Hepatocyte (in vitro differentiated cells): ENCODE results near the gene TRIM32. TPM values are rescaled to one million over a fixed set of nuclear protein-coding genes. Genes with fewer than 3 reads are reported as not detected.

Source experiments
- DNase-seq: peaks from one replicate; pipeline ENCODE4 v3.0.0-alpha.2; 2016; ENCODE audit warnings: low spot score
- H2AFZ ChIP-seq: fragments of 200-600 bp; sonication (generic); 2 replicates; pipeline ENCODE4 v1.6.0; 2016; ENCODE audit warnings: antibody characterized with exemption, mild to moderate bottlenecking
- H3K27ac ChIP-seq: fragments of 200-600 bp; sonication (generic); 2 replicates; pipeline ENCODE4 v1.5.1; 2016; ENCODE audit warnings: mild to moderate bottlenecking
- H3K27me3 ChIP-seq: fragments of 200-600 bp; sonication (generic); 2 replicates; pipeline ENCODE4 v1.6.1; 2016
- H3K36me3 ChIP-seq: fragments of 200-600 bp; sonication (generic); replicated peaks from 2 replicates; pipeline ENCODE4 v1.5.1; 2016; ENCODE audit warnings: low read depth; ENCODE audit not compliant: insufficient read depth
- H3K4me1 ChIP-seq: fragments of 200-600 bp; sonication (generic); 2 replicates; pipeline ENCODE4 v1.5.1; 2016; ENCODE audit warnings: mild to moderate bottlenecking, moderate library complexity; ENCODE audit not compliant: insufficient read depth
- H3K4me2 ChIP-seq: fragments of 200-600 bp; sonication (generic); 2 replicates; pipeline ENCODE4 v1.6.0; 2016
- H3K4me3 ChIP-seq: fragments of 200-600 bp; sonication (generic); 2 replicates; pipeline ENCODE4 v1.5.1; 2016; ENCODE audit warnings: mild to moderate bottlenecking
- H3K79me2 ChIP-seq: fragments of 200-600 bp; sonication (generic); 2 replicates; pipeline ENCODE4 v1.6.0; 2017; ENCODE audit warnings: mild to moderate bottlenecking
- H3K9me2 ChIP-seq: fragments of 200-600 bp; sonication (generic); replicated peaks from 2 replicates; pipeline ENCODE4 v1.6.0; 2017; ENCODE audit warnings: mild to moderate bottlenecking; ENCODE audit not compliant: insufficient read depth
- H3K9me3 ChIP-seq: fragments of 200-600 bp; sonication (generic); 2 replicates; pipeline ENCODE4 v1.5.1; 2016; ENCODE audit warnings: low read depth, mild to moderate bottlenecking
- H4K20me1 ChIP-seq: fragments of 200-600 bp; sonication (generic); 2 replicates; pipeline ENCODE4 v1.6.0; 2016; ENCODE audit warnings: mild to moderate bottlenecking; ENCODE audit not compliant: insufficient read depth, poor library complexity, severe bottlenecking
- EZH2 ChIP-seq: fragments of 200-600 bp; sonication (generic); IDR thresholded peaks from 2 replicates; pipeline ENCODE4 v1.6.1; 2016; ENCODE audit warnings: antibody characterized with exemption, mild to moderate bottlenecking, borderline replicate concordance
- EZH2phosphoT487 ChIP-seq: fragments of 200-600 bp; sonication (generic); IDR thresholded peaks from one replicate; pipeline ENCODE4 v1.6.1; 2018; ENCODE audit warnings: antibody characterized with exemption, mild to moderate bottlenecking, low read depth, moderate library complexity; ENCODE audit not compliant: unreplicated experiment, severe bottlenecking
- WGBS: methylation state at CpG from one replicate; pipeline ENCODE4 v1.1.6; 2016; ENCODE audit warnings: low lambda C conversion rate; ENCODE audit errors: missing lambda C conversion rate; 5-methylcytosine and 5-hydroxymethylcytosine counted together
- polyA plus RNA-seq: library from polyadenylated mRNA; unstranded; fragments of >200 nt; fragmentation: Nextera tagmentation; extraction: Ambion mirVana; gene quantifications from 2 replicates; pipeline ENCODE4 v1.2.1, GENCODE V29; 2016
- total RNA-seq: library from RNA; depleted of rRNA; stranded (reverse); fragments of >200 nt; gene quantifications from 2 replicates; pipeline ENCODE4 v1.2.3, GENCODE V29; 2014
- TF ChIP-seq, protein P1 (sequence below): fragments of 200-600 bp; sonication (generic); IDR thresholded peaks from 2 replicates; pipeline ENCODE4 v1.5.1; 2016; ENCODE audit warnings: antibody characterized with exemption, mild to moderate bottlenecking; ENCODE audit not compliant: poor library complexity

TRIM32 gene
- total and polyA plus RNA-seq, 2 experiments from 2014 or later = 21.0 to 30.8 TPM

DNA sequence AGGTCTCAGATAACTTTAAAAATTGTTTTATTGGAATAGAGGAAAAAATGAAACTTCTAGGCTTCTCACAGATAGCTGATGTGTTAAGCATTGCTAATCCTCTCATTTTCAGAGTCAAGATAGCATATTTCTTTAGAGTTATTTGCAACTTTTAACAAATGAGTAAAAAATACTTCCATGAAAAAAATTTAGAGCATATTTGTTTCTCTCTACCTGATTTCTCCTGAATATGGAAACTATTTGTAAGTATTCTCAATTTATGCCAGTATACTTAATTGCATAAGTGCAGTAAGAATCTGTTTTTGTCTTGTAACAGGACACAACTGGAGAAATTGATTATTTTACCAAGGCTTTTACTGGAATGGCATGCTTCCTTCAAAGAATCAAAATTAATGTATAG lies 3.6 kb upstream of the TRIM32 start:
- Histone ChIP-seq H2AFZ (no peak overlapping the region), H3K4me2 (no peak overlapping the region), H3K9me3 (no peaks in the 10 kb centered on the region), H3K9me2 (no peaks in the 10 kb centered on the region), H3K79me2 (peaks cover 12% of the 10 kb centered on the region), H3K36me3 (no peaks in the 10 kb centered on the region), H3K4me1 (peaks cover 10% of the 10 kb centered on the region), H3K27me3 (no peaks in the 10 kb centered on the region), H3K4me3 (no peak overlapping the region), H3K27ac (no peak overlapping the region), H4K20me1 (no peaks in the 10 kb centered on the region)
- no peak for TF ChIP-seq EZH2
- no peak for TF ChIP-seq EZH2phosphoT487
- TF ChIP-seq, protein P1, sequence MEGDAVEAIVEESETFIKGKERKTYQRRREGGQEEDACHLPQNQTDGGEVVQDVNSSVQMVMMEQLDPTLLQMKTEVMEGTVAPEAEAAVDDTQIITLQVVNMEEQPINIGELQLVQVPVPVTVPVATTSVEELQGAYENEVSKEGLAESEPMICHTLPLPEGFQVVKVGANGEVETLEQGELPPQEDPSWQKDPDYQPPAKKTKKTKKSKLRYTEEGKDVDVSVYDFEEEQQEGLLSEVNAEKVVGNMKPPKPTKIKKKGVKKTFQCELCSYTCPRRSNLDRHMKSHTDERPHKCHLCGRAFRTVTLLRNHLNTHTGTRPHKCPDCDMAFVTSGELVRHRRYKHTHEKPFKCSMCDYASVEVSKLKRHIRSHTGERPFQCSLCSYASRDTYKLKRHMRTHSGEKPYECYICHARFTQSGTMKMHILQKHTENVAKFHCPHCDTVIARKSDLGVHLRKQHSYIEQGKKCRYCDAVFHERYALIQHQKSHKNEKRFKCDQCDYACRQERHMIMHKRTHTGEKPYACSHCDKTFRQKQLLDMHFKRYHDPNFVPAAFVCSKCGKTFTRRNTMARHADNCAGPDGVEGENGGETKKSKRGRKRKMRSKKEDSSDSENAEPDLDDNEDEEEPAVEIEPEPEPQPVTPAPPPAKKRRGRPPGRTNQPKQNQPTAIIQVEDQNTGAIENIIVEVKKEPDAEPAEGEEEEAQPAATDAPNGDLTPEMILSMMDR = no peak
- DNase-seq = no peak

DNA sequence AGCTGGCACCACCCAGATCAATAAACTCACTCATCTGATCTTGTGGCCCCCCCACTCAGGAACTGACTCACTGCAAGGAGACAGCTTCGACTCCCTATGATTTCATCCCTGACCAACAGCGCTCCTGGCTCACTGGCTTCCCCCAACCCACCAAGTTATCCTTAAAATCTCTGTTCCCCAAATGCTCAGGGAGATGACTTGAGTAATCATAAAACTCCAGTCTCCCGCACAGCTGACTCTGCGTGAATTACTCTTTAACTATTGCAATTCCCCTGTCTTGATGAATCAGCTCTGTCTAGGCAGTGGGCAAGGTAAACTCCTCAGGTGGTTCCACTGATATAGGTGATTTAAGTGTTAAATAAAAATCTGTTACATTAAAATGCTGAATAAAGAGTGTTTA lies 1.9 kb upstream of the TRIM32 start:
- no peaks in the 10 kb centered on the region for H3K27me3 ChIP-seq
- H4K20me1 ChIP-seq = peaks cover 6% of the 10 kb centered on the region
- no peaks in the 10 kb centered on the region for H3K36me3 ChIP-seq
- peaks cover 28% of the 10 kb centered on the region for H3K79me2 ChIP-seq
- H3K9me2 ChIP-seq = no peaks in the 10 kb centered on the region
- no peak overlapping the region for H2AFZ ChIP-seq
- WGBS = 68% methylated on average over 4 of the region's 4 CpGs
- TF ChIP-seq EZH2phosphoT487 (no peak), EZH2 (no peak)
- TF ChIP-seq, protein P1 = no peak
- no peak overlapping the region for H3K4me3 ChIP-seq
- DNase-seq = no peak
- H3K4me1 ChIP-seq = peaks cover 16% of the 10 kb centered on the region
- no peak overlapping the region for H3K4me2 ChIP-seq
- H3K9me3 ChIP-seq = no peaks in the 10 kb centered on the region
- no peak overlapping the region for H3K27ac ChIP-seq

DNA sequence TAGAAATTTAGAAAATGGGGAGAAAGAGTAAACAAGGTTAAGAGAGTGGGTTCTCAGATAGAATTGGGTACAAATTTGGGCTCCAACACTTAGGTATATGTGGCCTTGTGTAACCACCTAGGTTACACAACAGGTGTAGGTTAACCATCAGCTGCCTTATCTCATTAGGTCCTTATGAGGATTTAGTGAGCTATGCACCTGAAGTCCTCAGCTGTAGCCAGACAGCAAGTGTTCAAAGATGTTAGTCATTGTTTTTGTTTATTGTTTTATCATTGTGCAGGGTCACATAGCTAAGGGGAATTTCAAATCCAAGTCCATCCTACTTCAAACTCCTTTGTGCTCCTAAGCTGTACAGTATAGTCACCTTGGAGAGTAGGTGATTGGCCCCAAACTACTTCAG lies 970 bp upstream of the TRIM32 start:
- no peaks in the 10 kb centered on the region for H3K27me3 ChIP-seq
- TF ChIP-seq, protein P1 = no peak
- TF ChIP-seq EZH2 = no peak
- TF ChIP-seq EZH2phosphoT487 = no peak
- peak overlapping the region; percentile 84 for H3K4me2 ChIP-seq
- no peaks in the 10 kb centered on the region for H3K9me3 ChIP-seq
- no peak overlapping the region for H3K4me3 ChIP-seq
- no peak overlapping the region for H3K27ac ChIP-seq
- no peak for DNase-seq
- no peaks in the 10 kb centered on the region for H3K36me3 ChIP-seq
- peaks cover 17% of the 10 kb centered on the region for H3K4me1 ChIP-seq
- H3K9me2 ChIP-seq = no peaks in the 10 kb centered on the region
- H4K20me1 ChIP-seq = peaks cover 6% of the 10 kb centered on the region
- H3K79me2 ChIP-seq = peaks cover 38% of the 10 kb centered on the region
- H2AFZ ChIP-seq = no peak overlapping the region

DNA sequence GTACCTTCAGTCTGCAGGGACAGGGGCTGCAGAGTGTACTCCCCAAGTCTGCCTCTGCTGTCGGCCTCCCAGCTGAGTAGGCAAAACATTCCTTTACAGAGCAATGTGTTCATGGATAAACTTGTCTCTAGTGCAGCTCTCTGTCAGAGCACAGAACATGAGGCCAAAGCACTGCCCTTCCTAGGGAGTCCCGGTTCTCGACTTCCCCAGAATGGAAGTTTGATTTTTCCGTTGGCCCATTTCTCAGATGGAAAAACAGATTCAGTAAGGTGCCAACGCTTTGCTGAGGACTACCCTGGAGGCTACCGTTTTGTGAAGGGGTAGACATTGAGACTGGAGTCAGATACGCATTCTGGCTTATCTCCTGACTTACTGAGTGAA lies 422 bp upstream of the TRIM32 start:
- Histone ChIP-seq H3K4me3 (peak overlapping the region; percentile 54), H3K36me3 (no peaks in the 10 kb centered on the region), H3K27ac (peak overlapping the region; percentile 74), H3K4me2 (peak overlapping the region; percentile 84), H2AFZ (peak overlapping the region; percentile 76), H4K20me1 (peaks cover 10% of the 10 kb centered on the region), H3K9me2 (no peaks in the 10 kb centered on the region), H3K79me2 (peaks cover 43% of the 10 kb centered on the region), H3K27me3 (no peaks in the 10 kb centered on the region), H3K9me3 (no peaks in the 10 kb centered on the region), H3K4me1 (peaks cover 20% of the 10 kb centered on the region)
- TF ChIP-seq, protein P1 = no peak
- TF ChIP-seq EZH2 = no peak
- no peak for TF ChIP-seq EZH2phosphoT487
- DNase-seq = peak; percentile 17
- 43% methylated on average over 7 of the region's 7 CpGs for WGBS
